GM18870 (cell line): Measurements from ENCODE around the gene DNAJC1.
"Not testable (repeated sequence)": the region's sequence is repeated elsewhere in the genome, so short reads cannot be mapped to it uniquely, and the experiment has no call there.

Experiments used
- ATAC-seq: cut with Tn5 transposase; IDR thresholded peaks from one replicate; pipeline ENCODE4 v1.9.1; 2021; ENCODE audit warnings: moderate library complexity; ENCODE audit not compliant: unreplicated experiment

Gene DNAJC1

GRCh38 chr10:21737106-21737505 lies 266.4 kb downstream of the DNAJC1 start:
- ATAC-seq: no peak

GRCh38 chr10:21733710-21734109 lies 269.8 kb downstream of the DNAJC1 start:
- no peak for ATAC-seq

DNA sequence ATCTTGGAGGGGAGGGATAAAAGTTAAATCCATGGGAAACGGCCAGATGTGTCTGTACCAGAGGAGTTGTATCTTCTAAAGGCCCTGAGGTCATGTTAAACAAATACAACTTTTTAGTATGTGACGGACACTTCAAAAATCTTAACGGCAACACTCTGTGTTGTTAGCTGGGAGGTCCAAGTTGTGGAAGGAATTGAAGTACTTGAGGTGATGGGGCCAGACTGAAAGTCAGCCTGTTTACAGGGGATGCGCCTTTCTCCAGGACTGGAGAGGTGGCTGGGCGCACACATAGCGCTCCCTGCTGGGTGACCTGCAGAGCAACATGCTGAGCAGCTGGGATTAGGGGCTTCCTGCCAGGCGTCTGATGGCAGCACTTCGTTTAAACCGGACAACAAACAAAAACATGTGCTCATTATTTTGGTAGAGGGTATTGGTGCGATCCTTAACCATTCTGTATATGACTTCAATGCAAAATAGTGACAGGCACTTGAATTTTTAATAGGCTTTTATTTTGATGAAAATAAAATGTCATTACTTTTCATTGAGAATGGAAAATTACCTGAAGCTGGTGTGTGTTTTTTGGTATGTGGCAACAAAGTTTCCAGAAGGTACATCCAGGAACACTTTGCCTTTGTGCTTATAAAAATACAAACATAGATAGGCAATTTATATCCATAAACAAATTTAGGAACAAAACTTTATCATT lies 271.3 kb downstream of the DNAJC1 start:
- peak; percentile 73 for ATAC-seq

- ATAC-seq: no peak
Measured at GRCh38 chr10:21728618-21729017, 274.9 kb downstream of the DNAJC1 start.

GRCh38 chr10:21727452-21728168 lies 275.9 kb downstream of the DNAJC1 start:
- no peak for ATAC-seq

- no peak for ATAC-seq
Measured at GRCh38 chr10:21726601-21727225, 276.8 kb downstream of the DNAJC1 start.

GRCh38 chr10:21724687-21725367 lies 278.7 kb downstream of the DNAJC1 start:
- ATAC-seq: peak; percentile 93

GRCh38 chr10:21724020-21724589 lies 279.4 kb downstream of the DNAJC1 start:
- no peak for ATAC-seq

GRCh38 chr10:21722209-21722608 lies 281.3 kb downstream of the DNAJC1 start:
- no peak for ATAC-seq

DNA sequence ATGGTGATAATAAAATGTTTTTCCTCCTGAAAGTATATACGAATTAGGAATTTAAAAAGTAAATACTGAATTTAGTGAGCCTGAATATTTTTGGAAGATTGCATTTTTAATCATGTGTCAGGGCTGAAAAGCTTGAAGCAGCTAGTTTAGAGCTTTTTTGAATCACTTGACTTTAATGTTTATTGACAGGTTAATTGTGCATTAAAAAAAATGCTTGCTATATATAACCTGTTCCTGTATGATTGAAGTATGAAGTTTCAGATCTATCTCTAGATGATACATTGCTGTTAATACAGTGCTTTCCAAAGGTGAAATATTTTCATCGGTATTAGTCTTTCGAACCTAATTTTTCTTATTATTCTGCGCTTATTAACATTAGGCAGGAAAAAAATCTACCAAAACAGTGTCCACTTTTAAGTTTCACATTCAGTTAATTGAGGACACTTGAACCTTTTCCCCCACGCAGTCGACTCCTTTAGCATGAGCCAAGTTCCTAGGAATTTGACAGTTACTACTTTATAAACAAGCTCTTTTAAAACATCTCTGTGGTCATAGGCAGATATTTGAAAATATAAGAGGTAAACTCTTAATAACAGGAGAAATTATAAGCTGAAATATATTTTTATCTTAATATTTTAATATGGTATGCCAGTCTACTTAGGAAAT lies 282.4 kb downstream of the DNAJC1 start:
- ATAC-seq: no peak

GRCh38 chr10:21720090-21720489 lies 283.4 kb downstream of the DNAJC1 start:
- ATAC-seq: no peak

DNA sequence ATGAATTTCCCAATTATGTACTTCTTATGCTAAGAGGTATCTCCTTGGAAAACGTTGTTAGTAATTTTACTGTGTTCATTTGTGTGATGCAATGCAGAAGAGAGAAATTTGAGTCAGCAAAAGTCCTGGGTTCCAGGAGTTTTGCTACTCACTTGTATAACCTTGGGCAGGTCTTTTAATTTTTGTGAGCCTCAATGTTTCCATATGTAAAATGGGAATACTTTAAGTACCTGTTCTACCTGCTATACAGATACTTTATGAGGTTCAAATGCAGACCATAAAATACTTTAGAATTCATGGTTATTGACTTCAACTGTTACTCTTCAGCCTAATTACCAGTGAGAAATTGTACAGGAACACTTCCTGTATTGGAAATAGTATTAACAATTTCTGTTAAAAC lies 284.0 kb downstream of the DNAJC1 start:
- ATAC-seq: no peak

- ATAC-seq: not testable (repeated sequence)
Measured at GRCh38 chr10:21717437-21718054, 286.0 kb downstream of the DNAJC1 start.

DNA sequence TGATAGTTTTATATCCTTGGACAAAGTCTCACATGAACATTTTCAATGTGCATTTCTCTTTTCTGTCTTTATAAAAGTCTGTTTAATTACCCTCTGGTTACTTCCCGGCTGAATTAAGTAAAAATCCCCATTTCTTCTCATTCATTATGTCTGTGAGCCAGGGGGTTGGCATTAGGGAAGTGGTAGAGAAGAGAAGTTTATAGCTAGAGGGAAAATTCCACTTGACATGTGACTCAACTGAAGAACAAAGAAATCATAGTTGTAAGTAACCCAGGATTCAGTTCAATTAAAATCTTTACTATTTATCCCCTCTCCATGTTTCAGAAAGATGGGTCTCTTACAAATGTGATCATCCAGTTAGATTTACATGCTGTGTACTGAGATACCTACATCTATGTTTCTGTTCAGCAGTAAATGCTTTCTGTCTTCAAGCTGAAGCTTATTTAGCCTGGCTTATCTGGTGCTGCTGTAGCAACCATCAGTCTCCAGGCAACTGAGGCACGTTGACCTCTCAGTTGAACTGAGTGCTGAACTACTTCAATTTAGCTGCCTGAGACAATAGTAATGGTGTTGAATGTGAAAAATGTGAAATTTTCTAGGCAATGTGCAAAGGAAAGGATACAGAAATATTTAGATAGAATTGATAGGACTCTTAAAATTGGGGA lies 287.9 kb downstream of the DNAJC1 start:
- ATAC-seq: no peak

GRCh38 chr10:21712975-21713374 lies 290.6 kb downstream of the DNAJC1 start:
- ATAC-seq: no peak

GRCh38 chr10:21707498-21707897 lies 296.0 kb downstream of the DNAJC1 start:
- ATAC-seq: no peak
